Mucosa of rectum (tissue), 2 donors: ENCODE results near the gene CDC37L1.
"Not testable (repeated sequence)": the region's sequence is repeated elsewhere in the genome, so short reads cannot be mapped to it uniquely, and the experiment has no call there.

ENCODE experiments used
- H3K27ac ChIP-seq, 2 donors: one replicate each; pipeline ENCODE4 v1.7.0; 2013; ENCODE audit warnings: inconsistent platforms in 2 of 2, low read depth in 2 of 2, low read length in 2 of 2
- H3K27me3 ChIP-seq, 2 donors: one replicate each; pipeline ENCODE4 v1.7.0; 2013; ENCODE audit warnings: low read length in 2 of 2; ENCODE audit not compliant: control insufficient read depth in 2 of 2, insufficient read depth in 2 of 2
- H3K36me3 ChIP-seq, 2 donors: one replicate each; pipeline ENCODE4 v1.7.0; 2013; ENCODE audit warnings: low read length in 2 of 2; ENCODE audit not compliant: control insufficient read depth in 2 of 2, insufficient read depth in 2 of 2
- H3K4me1 ChIP-seq, 2 donors: one replicate each; pipeline ENCODE4 v1.7.0; 2013; ENCODE audit warnings: low read length in 2 of 2, mild to moderate bottlenecking in 1 of 2; ENCODE audit not compliant: control insufficient read depth in 2 of 2, insufficient read depth in 2 of 2
- H3K4me3 ChIP-seq, 2 donors: one replicate each; pipeline ENCODE4 v1.7.0; 2013; ENCODE audit warnings: low read length in 2 of 2
- H3K9ac ChIP-seq, 2 donors: one replicate each; pipeline ENCODE4 v1.7.0; 2013; ENCODE audit warnings: low read length in 2 of 2, low read depth in 1 of 2, mild to moderate bottlenecking in 1 of 2
- H3K9me3 ChIP-seq, 2 donors: one replicate each; pipeline ENCODE4 v1.7.0; 2013; ENCODE audit warnings: low read length in 2 of 2; ENCODE audit not compliant: control insufficient read depth in 2 of 2
- donor health status: healthy.
- donor health status: Normal muscosa, but diverticular disease.

The CDC37L1 gene

GRCh38 chr9:4679268-4680172 is at the start of gene CDC37L1:
Gene CDC37L1 (plus strand): TSS chr9:4679569. CDS start chr9:4679768, 199 bp downstream.
- Histone ChIP-seq H3K4me3 (peak within 1 kb of the TSS; percentile 89 to 96), H3K9ac (peak within 1 kb of the TSS; percentile 95 to 98), H3K36me3 (no peaks in the 10 kb centered on the region), H3K4me1 (peaks cover 12 to 21% of the 10 kb centered on the region in 2 donors), H3K9me3 (no peaks in the 10 kb centered on the region), H3K27me3 (no peaks in the 10 kb centered on the region), H3K27ac (peak within 1 kb of the TSS; percentile 97 to 99)

- no peaks in the 10 kb centered on the region for H3K27me3 ChIP-seq
- no peaks in the 10 kb centered on the region for H3K36me3 ChIP-seq
- no peak overlapping the region for H3K4me3 ChIP-seq
- H3K4me1 ChIP-seq: no peaks in the 10 kb centered on the region
- H3K9me3 ChIP-seq: no peaks in the 10 kb centered on the region
- no peak overlapping the region for H3K9ac ChIP-seq
- H3K27ac ChIP-seq: no peak overlapping the region
These were observed 48.5 kb upstream of the CDC37L1 start for GRCh38 chr9:4630836-4631235.

DNA sequence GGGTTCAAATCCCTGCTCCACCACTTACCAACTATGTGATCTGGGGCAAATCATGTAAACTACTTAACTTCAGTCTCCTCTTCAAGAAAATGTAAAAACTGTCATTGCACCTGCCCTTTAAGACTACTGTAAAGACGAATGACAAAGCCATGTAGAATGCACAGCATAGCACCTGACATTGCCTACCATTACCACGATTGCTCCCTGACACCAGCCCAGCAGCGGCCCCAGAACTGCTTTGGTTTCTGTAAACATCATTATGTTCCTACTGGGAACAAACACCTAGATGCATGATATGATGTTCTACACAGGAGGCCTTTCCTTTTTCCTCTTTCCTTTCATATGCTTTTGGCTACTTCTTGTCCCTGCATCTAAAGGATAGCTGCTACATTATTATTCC is 40.4 kb upstream of the CDC37L1 start:
- Histone ChIP-seq H3K9ac (no peak overlapping the region), H3K27ac (no peak overlapping the region), H3K9me3 (no peaks in the 10 kb centered on the region), H3K27me3 (no peaks in the 10 kb centered on the region), H3K4me1 (no peaks in the 10 kb centered on the region), H3K4me3 (no peak overlapping the region), H3K36me3 (no peaks in the 10 kb centered on the region)

- no peaks in the 10 kb centered on the region for H3K4me1 ChIP-seq
- H3K9me3 ChIP-seq: no peaks in the 10 kb centered on the region
- H3K27ac ChIP-seq: no peak overlapping the region
- H3K9ac ChIP-seq: no peak overlapping the region
- no peaks in the 10 kb centered on the region for H3K27me3 ChIP-seq
- H3K36me3 ChIP-seq: no peaks in the 10 kb centered on the region
- no peak overlapping the region for H3K4me3 ChIP-seq
These were observed 39.9 kb upstream of the CDC37L1 start for GRCh38 chr9:4639420-4639819.

GRCh38 chr9:4640027-4640426 is 39.3 kb upstream of the CDC37L1 start:
- H3K9ac ChIP-seq: no peak overlapping the region
- H3K27ac ChIP-seq: no peak overlapping the region
- H3K9me3 ChIP-seq: no peaks in the 10 kb centered on the region
- H3K36me3 ChIP-seq: no peaks in the 10 kb centered on the region
- no peaks in the 10 kb centered on the region for H3K4me1 ChIP-seq
- H3K4me3 ChIP-seq: no peak overlapping the region
- H3K27me3 ChIP-seq: no peaks in the 10 kb centered on the region

- Histone ChIP-seq H3K4me1 (no peaks in the 10 kb centered on the region), H3K4me3 (no peak overlapping the region), H3K27ac (no peak overlapping the region), H3K9me3 (no peaks in the 10 kb centered on the region), H3K9ac (no peak overlapping the region), H3K27me3 (no peaks in the 10 kb centered on the region), H3K36me3 (no peaks in the 10 kb centered on the region)
These were observed 37.0 kb upstream of the CDC37L1 start for GRCh38 chr9:4642351-4642750.

GRCh38 chr9:4654084-4654483 is 25.3 kb upstream of the CDC37L1 start:
- no peak overlapping the region for H3K9ac ChIP-seq
- no peaks in the 10 kb centered on the region for H3K36me3 ChIP-seq
- no peak overlapping the region for H3K4me3 ChIP-seq
- H3K4me1 ChIP-seq: no peaks in the 10 kb centered on the region
- no peak overlapping the region for H3K27ac ChIP-seq
- H3K27me3 ChIP-seq: no peaks in the 10 kb centered on the region
- no peaks in the 10 kb centered on the region for H3K9me3 ChIP-seq

DNA sequence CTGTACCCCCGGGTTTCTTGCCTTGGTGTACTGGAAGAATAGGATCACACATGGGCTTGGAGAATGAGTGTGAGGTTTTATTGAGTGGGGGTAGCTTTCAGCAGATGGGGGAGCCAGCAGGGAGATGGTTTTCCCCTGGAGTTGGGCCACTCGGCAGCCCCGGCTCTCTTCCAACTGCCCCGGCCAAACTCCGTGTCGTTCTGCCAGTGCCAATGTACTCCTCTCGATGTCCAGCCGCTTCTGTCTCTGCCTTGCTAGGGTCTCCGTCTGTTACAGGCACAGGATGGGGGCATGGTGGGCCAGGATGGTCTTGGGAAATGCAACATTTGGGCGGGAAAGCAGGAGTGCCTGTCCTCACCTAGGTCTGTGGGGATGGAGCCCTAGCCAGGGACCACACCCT is 24.8 kb upstream of the CDC37L1 start:
- H3K27me3 ChIP-seq: no peaks in the 10 kb centered on the region
- H3K4me3 ChIP-seq: no peak overlapping the region
- H3K9me3 ChIP-seq: no peaks in the 10 kb centered on the region
- no peak overlapping the region for H3K27ac ChIP-seq
- no peaks in the 10 kb centered on the region for H3K36me3 ChIP-seq
- H3K4me1 ChIP-seq: no peaks in the 10 kb centered on the region
- no peak overlapping the region for H3K9ac ChIP-seq

DNA sequence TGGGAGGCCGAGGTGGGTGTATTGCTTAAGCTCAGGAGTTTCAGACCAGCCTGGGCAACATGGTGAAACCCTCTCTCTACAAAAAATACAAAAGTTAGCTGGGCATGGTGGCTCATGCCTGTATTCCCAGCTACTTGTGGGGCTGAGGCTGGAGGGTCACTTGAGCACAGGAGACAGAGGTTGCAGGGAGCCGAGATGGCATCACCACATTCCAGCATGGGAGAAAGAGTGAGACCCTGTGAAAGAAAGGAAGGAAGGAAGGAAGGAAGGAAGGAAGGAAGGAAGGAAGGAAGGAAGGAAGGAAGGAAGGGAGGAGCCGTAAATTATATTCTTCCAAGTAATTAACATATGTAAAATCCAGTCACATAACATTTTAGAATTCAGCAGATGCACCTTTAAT is 23.2 kb upstream of the CDC37L1 start:
- not testable (repeated sequence) for H3K27me3 ChIP-seq, H3K9me3 ChIP-seq, H3K27ac ChIP-seq, H3K4me3 ChIP-seq, H3K9ac ChIP-seq, H3K36me3 ChIP-seq, H3K4me1 ChIP-seq

DNA sequence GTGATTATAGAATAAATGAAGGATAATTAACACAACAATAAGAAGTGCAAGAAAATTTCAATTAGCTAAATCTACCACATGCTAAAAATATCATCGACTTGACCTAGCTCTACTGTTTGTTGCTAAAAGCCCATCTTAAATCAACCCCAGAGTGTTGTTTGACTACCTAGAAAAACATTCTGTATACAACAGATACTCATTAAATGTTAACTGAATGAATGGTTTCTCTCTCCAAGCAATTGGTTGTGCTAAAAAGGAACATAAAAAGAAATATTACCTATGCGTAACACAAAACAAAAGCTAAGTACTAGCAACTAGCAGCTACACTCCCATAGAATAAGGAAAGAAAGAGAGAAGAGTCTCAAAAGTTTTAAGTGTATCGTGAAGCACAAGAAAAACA is 22.7 kb upstream of the CDC37L1 start:
- no peaks in the 10 kb centered on the region for H3K9me3 ChIP-seq
- no peaks in the 10 kb centered on the region for H3K36me3 ChIP-seq
- no peaks in the 10 kb centered on the region for H3K4me1 ChIP-seq
- no peak overlapping the region for H3K27ac ChIP-seq
- no peaks in the 10 kb centered on the region for H3K27me3 ChIP-seq
- H3K4me3 ChIP-seq: no peak overlapping the region
- no peak overlapping the region for H3K9ac ChIP-seq
